ENCODE results near the gene C2CD2L. TPM values are rescaled to one million over a fixed set of nuclear protein-coding genes. Genes with fewer than 3 reads are reported as not detected.

Gene C2CD2L
- total and polyA plus RNA-seq, 2 of the 4 experiments (the other 2 are of a cell fraction) = 2.2 to 8.7 TPM

GRCh38 chr11:119094816-119095065, 12.4 kb upstream of the C2CD2L start:
- peak overlapping the region; percentile 57 for H3K4me3 ChIP-seq (ENCODE audit: insufficient read depth, low read depth, low read length)
- in situ Hi-C loops (cut with MboI; ENCODE audit: low sequenced_read_pairs) = no loop called here

More at GRCh38 chr11:119094816-119095065, 12.4 kb upstream of the C2CD2L start:
- H2AK9ac ChIP-seq (replicated peaks; ENCODE audit: low read depth, low read length, poor library complexity) = peak overlapping the region; percentile 90
- peaks cover 25% of the 10 kb centered on the region for H4K20me1 ChIP-seq (ENCODE audit: insufficient read depth, low read length)
- dilution Hi-C loops (cut with HindIII; ENCODE audit: low sequenced_read_pairs, unreplicated experiment) (no loop called here), intact Hi-C loops (cut with micrococcal nuclease) (loop anchor here (1.0 kb wide), 3 partner anchors 9 to 244 kb away; no protein-coding TSS in a partner anchor)
- ChIA-PET CTCF (interaction anchor here (0.8 to 1.0 kb wide), 2 partner anchors 241 to 243 kb away, joined by 3 to 5 read pairs; no protein-coding TSS in a partner anchor), POLR2A (ENCODE audit: unreplicated experiment) (interaction anchor here (0.6 to 1.1 kb wide), 3 partner anchors 10 to 56 kb away, joined by 3 to 5 read pairs (median 3); partner anchors contain the start of gene HMBS)
- H3K14ac ChIP-seq (replicated peaks; ENCODE audit: low read depth, low read length) = peak overlapping the region; percentile 58
- WGBS, 2 experiments (ENCODE audit: extremely low coverage in 2 of 2, insufficient read length in 1 of 2) = 0% methylated on average over 7 of the region's 19 CpGs; no CpG with 5 or more reads in 1 of the 2 experiments
- no peak overlapping the region for H4K8ac ChIP-seq (ENCODE audit: low read depth in 2 of 2, low read length in 2 of 2)
- peak overlapping the region; percentile 56 for H2BK5ac ChIP-seq (ENCODE audit: low read depth, low read length, poor library complexity, severe bottlenecking)
- no peak overlapping the region; the same call in 1 of the 2 replicates for H3K56ac ChIP-seq (ENCODE audit: extremely low read depth, insufficient read depth, low read length)
- H3K9me3 ChIP-seq (ENCODE audit: control insufficient read depth, insufficient read depth, low read length) = no peaks in the 10 kb centered on the region
- H3K9ac ChIP-seq (ENCODE audit: low read depth, low read length) = peak overlapping the region; percentile 89
- no peak overlapping the region for H3K18ac ChIP-seq (ENCODE audit: low read depth, low read length)
- H2AK5ac ChIP-seq (ENCODE audit: low read depth, low read length) = no peak overlapping the region
- H2BK20ac ChIP-seq (ENCODE audit: low read depth, low read length) = no peak overlapping the region
- no peaks in the 10 kb centered on the region for H3K27me3 ChIP-seq (ENCODE audit: control insufficient read depth, insufficient read depth, low read length)
- DNase-seq (peak; percentile 86), ATAC-seq (ENCODE audit: low read depth) (peak; percentile 76)
- peaks cover 5 to 50% of the 10 kb centered on the region in 2 experiments for H3K79me1 ChIP-seq (ENCODE audit: low read depth in 1 of 2, low read length in 2 of 2)
- no TSS peak for BruUV-seq (replicated peaks)
- H3K27ac ChIP-seq (ENCODE audit: insufficient read depth, low read length) = peak overlapping the region; percentile 44
- H3K4me1 ChIP-seq (ENCODE audit: control insufficient read depth, insufficient read depth, low read length) = peaks cover 14% of the 10 kb centered on the region
- H3K4ac ChIP-seq (ENCODE audit: low read depth, low read length) = peak overlapping the region; percentile 21
- H4K5ac ChIP-seq (ENCODE audit: low read depth, low read length) = no peak overlapping the region
- H4K91ac ChIP-seq (ENCODE audit: insufficient read depth, low read depth, low read length) = no peak overlapping the region
- H2BK15ac ChIP-seq (ENCODE audit: low read depth, low read length) = no peak overlapping the region
- peak overlapping the region; percentile 80 for H2AFZ ChIP-seq (replicated peaks; ENCODE audit: low read length, poor library complexity)
- H3K4me2 ChIP-seq (ENCODE audit: low read depth, low read length) = peak overlapping the region; percentile 66
- no peak overlapping the region for H2BK120ac ChIP-seq (ENCODE audit: low read depth, low read length)
- H3K36me3 ChIP-seq (ENCODE audit: control insufficient read depth, insufficient read depth, low read length) = peaks cover 30% of the 10 kb centered on the region
- H3K23ac ChIP-seq (ENCODE audit: low read depth, low read length) = peak overlapping the region; percentile 69; the same call in 1 of the 2 replicates
- TF ChIP-seq FOS (IDR thresholded peaks at IDR 0.05; ENCODE audit: low read depth, low read length) (no peak), BHLHE40 (IDR thresholded peaks at IDR 0.05; ENCODE audit: low read depth, low read length) (no peak), RCOR1 (IDR thresholded peaks at IDR 0.05; ENCODE audit: insufficient replicate concordance, low read length) (no peak), RAD21 (IDR thresholded peaks at IDR 0.05; ENCODE audit: low read length) (peak; percentile 61), CHD1 (IDR thresholded peaks at IDR 0.05; ENCODE audit: low read depth, low read length) (no peak), USF2 (IDR thresholded peaks at IDR 0.05; ENCODE audit: low read depth, low read length) (no peak), ELK1 (IDR thresholded peaks at IDR 0.05; ENCODE audit: borderline replicate concordance, low read depth, low read length) (no peak), RFX5 (IDR thresholded peaks at IDR 0.05; ENCODE audit: low read depth, low read length) (no peak), CEBPB (IDR thresholded peaks at IDR 0.05; ENCODE audit: low read depth, low read length) (no peak), NFE2L2 (IDR thresholded peaks at IDR 0.05; ENCODE audit: low read depth, low read length) (no peak), POLR2A (IDR thresholded peaks at IDR 0.05; ENCODE audit: low read depth, low read length) (no peak), MXI1 (IDR thresholded peaks at IDR 0.05; ENCODE audit: borderline replicate concordance, low read depth, low read length) (no peak), SMC3 (IDR thresholded peaks at IDR 0.05; ENCODE audit: low read depth, low read length) (peak; percentile 41), MAFK (IDR thresholded peaks at IDR 0.05; ENCODE audit: low read depth, low read length) (no peak), MAZ (IDR thresholded peaks at IDR 0.05; ENCODE audit: borderline replicate concordance, low read depth, low read length) (no peak), CTCF (conservative IDR thresholded peaks at IDR 0.05; ENCODE audit: low read depth, low read length) (peak; percentile 72)
- peaks cover 10% of the 10 kb centered on the region; the same call in 1 of the 2 replicates for H3K9me1 ChIP-seq (ENCODE audit: insufficient read depth, low read length)
